HL-60 (cell line): Measurements from ENCODE around the gene PDZD4.

Experiments
- CTCF ChIP-seq: IDR thresholded peaks from one replicate; pipeline ENCODE4 v1.5.1; 2011; ENCODE audit warnings: low read length, control low read depth, inconsistent platforms; ENCODE audit not compliant: insufficient read depth
- POLR2AphosphoS5 ChIP-seq: IDR thresholded peaks from 2 replicates; pipeline ENCODE4 v1.6.1; 2012; ENCODE audit warnings: low read depth
- REST ChIP-seq: IDR thresholded peaks from 2 replicates; pipeline ENCODE4 v1.6.1; 2012; ENCODE audit warnings: low read depth; ENCODE audit not compliant: insufficient replicate concordance

- no peak for TF ChIP-seq CTCF
- TF ChIP-seq POLR2AphosphoS5 = no peak
- no peak for TF ChIP-seq REST
Observed at GRCh38 chrX:153779891-153780677, 50.3 kb downstream of the PDZD4 start.
